Thyroid gland (tissue), 4 donors: ENCODE results near the gene RHEB. TPM values are rescaled to one million over a fixed set of nuclear protein-coding genes. Genes with fewer than 3 reads are reported as not detected.

Source experiments
- DNase-seq, 2 donors: peaks; one replicate each; pipeline ENCODE4 v3.0.0-alpha.2; 2019
- H3K27ac ChIP-seq, 3 donors: fragments of 200-600 bp; sonication (generic); 1 replicate in 2 of 3; 2 replicates in 1 of 3; pipeline ENCODE4 v1.5.1; 2016 to 2019; ENCODE audit warnings: mild to moderate bottlenecking in 1 of 3, moderate library complexity in 1 of 3
- H3K27me3 ChIP-seq: fragments of 200-600 bp; sonication (generic); one replicate; pipeline ENCODE4 v1.5.1; 2019
- H3K36me3 ChIP-seq, 2 donors: fragments of 200-600 bp; sonication (generic); one replicate each; pipeline ENCODE4 v1.5.1; 2016 to 2019
- H3K4me1 ChIP-seq, 2 donors: fragments of 200-600 bp; sonication (generic); one replicate each; pipeline ENCODE4 v1.5.1; 2017 to 2019
- H3K4me3 ChIP-seq, 3 donors: fragments of 200-600 bp; sonication (generic); replicated peaks in 1 of 3; 1 replicate in 2 of 3; 2 replicates in 1 of 3; pipeline ENCODE4 v1.5.1; 2016; ENCODE audit warnings: mild to moderate bottlenecking in 1 of 3
- H3K9me3 ChIP-seq: fragments of 200-600 bp; sonication (generic); one replicate; pipeline ENCODE4 v1.5.1; 2017
- CTCF ChIP-seq, 6 experiments: fragments of 200-600 bp in 3 of 6; fragments of 450-650 bp in 3 of 6; sonication (generic) in 3 of 6; IDR thresholded peaks; one replicate each; pipeline ENCODE4 v1.5.1; 2016 to 2019; ENCODE audit warnings: antibody characterized with exemption in 6 of 6, mild to moderate bottlenecking in 2 of 6, inconsistent platforms in 1 of 6, moderate library complexity in 1 of 6
- POLR2A ChIP-seq, 2 donors: fragments of 450-650 bp; IDR thresholded peaks; one replicate each; pipeline ENCODE4 v1.6.1; 2017; ENCODE audit warnings: antibody characterized with exemption in 2 of 2, mild to moderate bottlenecking in 2 of 2, moderate library complexity in 1 of 2
- WGBS, 2 donors: methylation state at CpG; one replicate each; pipeline ENCODE4 v1.1.5; 2017; 5-methylcytosine and 5-hydroxymethylcytosine counted together
- intact Hi-C: fragments of 100-400 bp; cut with DNase I; formaldehyde crosslinking; loops from one replicate; pipeline ENCODE4 v1.15.1; 2023
- total RNA-seq, 4 donors: library from RNA; depleted of rRNA; stranded (reverse); fragments of >200 nt; gene quantifications; one replicate each; pipeline ENCODE4 v1.2.3, GENCODE V29; 2016

RHEB gene
- total RNA-seq, 4 donors from 2014 or later, result 88.3 to 104 (median 95.6) TPM

- intact Hi-C loops, result loop anchor here (5.0 kb wide), 2 partner anchors 143 to 307 kb away; no protein-coding TSS in a partner anchor
- DNase-seq, result no peak
- TF ChIP-seq CTCF (IDR thresholded peaks at IDR 0.05) (no peak), POLR2A (IDR thresholded peaks at IDR 0.05) (no peak)
These were observed 64.7 kb downstream of the RHEB start for GRCh38 chr7:151454932-151455530.

GRCh38 chr7:151454305-151454704, 65.4 kb downstream of the RHEB start:
- Histone ChIP-seq H3K27ac (no peak overlapping the region), H3K4me1 (peaks cover 3 to 4% of the 10 kb centered on the region in 2 donors), H3K27me3 (no peaks in the 10 kb centered on the region), H3K9me3 (no peaks in the 10 kb centered on the region), H3K36me3 (no peaks in the 10 kb centered on the region), H3K4me3 (no peak overlapping the region)
- 88 to 90% methylated on average over 14 of the region's 14 CpGs for whole genome bisulfite sequencing, 2 donors
- intact Hi-C loops, result loop anchor here (5.0 kb wide), 2 partner anchors 142 to 308 kb away; no protein-coding TSS in a partner anchor
- TF ChIP-seq CTCF (IDR thresholded peaks at IDR 0.05), result no peak
- no peak for TF ChIP-seq POLR2A (IDR thresholded peaks at IDR 0.05)
- DNase-seq, result no peak

More at GRCh38 chr7:151454932-151455530, 64.7 kb downstream of the RHEB start:
- peaks cover 10 to 11% of the 10 kb centered on the region in 2 donors for H3K4me1 ChIP-seq
- no peaks in the 10 kb centered on the region for H3K36me3 ChIP-seq
- H3K27ac ChIP-seq, result no peak overlapping the region
- H3K4me3 ChIP-seq, result no peak overlapping the region
- H3K9me3 ChIP-seq, result no peaks in the 10 kb centered on the region
- 90 to 93% methylated on average over 14 to 15 of the region's 15 CpGs for WGBS, 2 donors
- no peaks in the 10 kb centered on the region for H3K27me3 ChIP-seq

- TF ChIP-seq POLR2A (IDR thresholded peaks at IDR 0.05) (no peak), CTCF (IDR thresholded peaks at IDR 0.05) (no peak)
- Histone ChIP-seq H3K4me3 (no peak overlapping the region), H3K36me3 (no peaks in the 10 kb centered on the region), H3K27me3 (no peaks in the 10 kb centered on the region), H3K4me1 (peaks cover 0 to under 1% of the 10 kb centered on the region in 2 donors), H3K27ac (no peak overlapping the region), H3K9me3 (no peaks in the 10 kb centered on the region)
- intact Hi-C loops, result loop anchor here (5.0 kb wide), 2 partner anchors 141 to 309 kb away; no protein-coding TSS in a partner anchor
- no peak for DNase-seq
- 72 to 85% methylated on average over 11 to 13 of the region's 13 CpGs for WGBS, 2 donors
These were observed 66.3 kb downstream of the RHEB start for GRCh38 chr7:151453326-151453791.

- intact Hi-C loops, result loop anchor here (5.0 kb wide), 2 partner anchors 141 to 309 kb away; no protein-coding TSS in a partner anchor
- WGBS, 2 donors, result 85 to 87% methylated on average over 9 to 14 of the region's 15 CpGs
- Histone ChIP-seq H3K4me1 (peaks cover 0 to 6% of the 10 kb centered on the region in 2 donors), H3K36me3 (no peaks in the 10 kb centered on the region), H3K27ac (no peak overlapping the region), H3K4me3 (no peak overlapping the region), H3K9me3 (no peaks in the 10 kb centered on the region), H3K27me3 (no peaks in the 10 kb centered on the region)
- TF ChIP-seq CTCF (IDR thresholded peaks at IDR 0.05) (no peak), POLR2A (IDR thresholded peaks at IDR 0.05) (no peak)
- no peak for DNase-seq
These were observed 66.9 kb downstream of the RHEB start for GRCh38 chr7:151452680-151453325.
